Keratinocyte (primary cell): Measurements from ENCODE around the gene HADH. TPM values are rescaled to one million over a fixed set of nuclear protein-coding genes. Genes with fewer than 3 reads are reported as not detected.

Experiments used
- DNase-seq: peaks from one replicate; pipeline ENCODE4 v3.0.0-alpha.2; 2011; ENCODE audit warnings: low read depth, missing footprints, low spot score
- FAIRE-seq: peaks from 2 replicates; lab custom pipeline; 2011; peaks lifted over from hg19 to GRCh38; lab: Jason Lieb, UNC
- H2AFZ ChIP-seq: 2 replicates; pipeline ENCODE4 v1.6.0; 2012; ENCODE audit warnings: low read length, control low read depth, inconsistent platforms; ENCODE audit not compliant: control insufficient read depth
- H3K27ac ChIP-seq: 2 replicates; pipeline ENCODE4 v1.5.1; 2011; ENCODE audit warnings: low read length; ENCODE audit not compliant: control insufficient read depth, insufficient read depth
- H3K27me3 ChIP-seq: 3 replicates; pipeline ENCODE4 v1.6.0; 2011; ENCODE audit warnings: low read length; ENCODE audit not compliant: control insufficient read depth, insufficient read depth; ENCODE audit errors: extremely low read depth
- H3K36me3 ChIP-seq, 2 experiments: 2 replicates in 1 of 2; 3 replicates in 1 of 2; pipeline ENCODE4 v1.5.1; 2011; ENCODE audit warnings: low read length in 2 of 2, mild to moderate bottlenecking in 1 of 2; ENCODE audit not compliant: control insufficient read depth in 2 of 2, insufficient read depth in 2 of 2; ENCODE audit errors: extremely low read depth in 1 of 2
- H3K4me1 ChIP-seq: 3 replicates; pipeline ENCODE4 v1.5.1; 2011; ENCODE audit warnings: low read length; ENCODE audit not compliant: control insufficient read depth, insufficient read depth; ENCODE audit errors: extremely low read depth
- H3K4me2 ChIP-seq: 3 replicates; pipeline ENCODE4 v1.6.0; 2011; ENCODE audit warnings: low read depth, low read length; ENCODE audit not compliant: control insufficient read depth, insufficient read depth; ENCODE audit errors: extremely low read depth
- H3K4me3 ChIP-seq, 3 experiments: fragments of 200-600 bp in 1 of 3; sonication (generic) in 1 of 3; 2 replicates in 2 of 3; 3 replicates in 1 of 3; pipeline ENCODE4 v1.5.1; 2011 to 2016; ENCODE audit warnings: low read length in 3 of 3, mild to moderate bottlenecking in 3 of 3, control low read depth in 2 of 3, inconsistent platforms in 1 of 3, low read depth in 1 of 3, mixed read lengths in 1 of 3, mixed run types in 1 of 3, moderate library complexity in 1 of 3; ENCODE audit not compliant: control insufficient read depth in 2 of 3, insufficient read depth in 2 of 3; ENCODE audit errors: extremely low read depth in 1 of 3
- H3K79me2 ChIP-seq: 2 replicates; pipeline ENCODE4 v1.6.0; 2012; ENCODE audit warnings: low read length; ENCODE audit not compliant: control insufficient read depth, insufficient read depth
- H3K9ac ChIP-seq: 3 replicates; pipeline ENCODE4 v1.6.0; 2011; ENCODE audit warnings: low read length; ENCODE audit not compliant: control insufficient read depth, insufficient read depth; ENCODE audit errors: extremely low read depth
- H3K9me1 ChIP-seq: 3 replicates; pipeline ENCODE4 v1.6.0; 2011; ENCODE audit warnings: low read length; ENCODE audit not compliant: control insufficient read depth, insufficient read depth; ENCODE audit errors: extremely low read depth
- H3K9me3 ChIP-seq: 2 replicates; pipeline ENCODE4 v1.5.1; 2012; ENCODE audit warnings: low read depth, low read length; ENCODE audit not compliant: control insufficient read depth
- H4K20me1 ChIP-seq: 3 replicates; pipeline ENCODE4 v1.6.0; 2011; ENCODE audit warnings: low read length; ENCODE audit not compliant: control insufficient read depth, insufficient read depth; ENCODE audit errors: extremely low read depth
- CTCF ChIP-seq, 3 experiments: IDR thresholded peaks in 1 of 3; conservative IDR thresholded peaks in 1 of 3; optimal IDR thresholded peaks in 1 of 3; 2 replicates in 2 of 3; 3 replicates in 1 of 3; pipeline versions ENCODE3 to v1.5.1; 2011; ENCODE audit warnings: low read length in 3 of 3, mild to moderate bottlenecking in 3 of 3, moderate library complexity in 2 of 3, control low read depth in 1 of 3, inconsistent platforms in 1 of 3; ENCODE audit not compliant: insufficient read depth in 2 of 3; ENCODE audit errors: extremely low read depth in 1 of 3
- EZH2 ChIP-seq: IDR thresholded peaks from one replicate; pipeline ENCODE4 v1.6.1; 2012; ENCODE audit warnings: inconsistent platforms, mild to moderate bottlenecking, low read length, moderate library complexity
- dilution Hi-C: fragments of 300-500 bp; cut with MboI; formaldehyde crosslinking; loops from one replicate; pipeline ENCODE4 v1.7.0; 2020; ENCODE audit warnings: low sequenced_read_pairs; ENCODE audit not compliant: extremely low pct_ligation_motif_present
- polyA plus RNA-seq, 5 experiments: library from polyadenylated mRNA; depleted of rRNA in 3 of 5; stranded (reverse) in 3 of 5; stranded (forward) in 1 of 5; unstranded in 1 of 5; fragments of >200 nt; gene quantifications; 1 replicate in 1 of 5; 2 replicates in 3 of 5; 3 replicates in 1 of 5; pipeline versions ENCODE4 v1.2.1 to v1.2.3, GENCODE V29; 2011 to 2012; ENCODE audit warnings: missing spikeins in 2 of 5, low read depth in 1 of 5, low replicate concordance in 1 of 5

Gene HADH
- polyA plus RNA-seq, 1 donor (not counting 4 experiments of a cell fraction or from before 2014, with no cell fraction given) = 49.3 TPM

GRCh38 chr4:108056418-108056817 is 66.7 kb downstream of the HADH start:
- Histone ChIP-seq H2AFZ (no peak overlapping the region), H3K9me3 (no peaks in the 10 kb centered on the region), H3K4me2 (no peak overlapping the region), H3K9ac (no peak overlapping the region), H3K27ac (no peak overlapping the region), H3K27me3 (no peaks in the 10 kb centered on the region), H3K4me1 (no peaks in the 10 kb centered on the region), H3K79me2 (no peaks in the 10 kb centered on the region), H3K4me3 (no peak overlapping the region), H3K9me1 (no peaks in the 10 kb centered on the region), H3K36me3 (no peaks in the 10 kb centered on the region), H4K20me1 (no peaks in the 10 kb centered on the region)
- DNase-seq (no peak), FAIRE-seq (no peak)
- dilution Hi-C loops = no loop called here
- TF ChIP-seq CTCF (optimal IDR thresholded peaks at IDR 0.05 in 1 of 3, IDR thresholded peaks at IDR 0.05 in 1 of 3, conservative IDR thresholded peaks at IDR 0.05 in 1 of 3; ENCODE audit: extremely low read depth in 1 of 3, insufficient read depth in 2 of 3, low read length in 3 of 3) (no peak), EZH2 (no peak)

- no peak overlapping the region for H3K4me3 ChIP-seq
- H3K79me2 ChIP-seq = no peaks in the 10 kb centered on the region
- FAIRE-seq (no peak), DNase-seq (peak; percentile 7)
- no peaks in the 10 kb centered on the region for H4K20me1 ChIP-seq
- no peaks in the 10 kb centered on the region for H3K9me1 ChIP-seq
- no peak overlapping the region for H3K27ac ChIP-seq
- H3K4me1 ChIP-seq = no peaks in the 10 kb centered on the region
- TF ChIP-seq CTCF (optimal IDR thresholded peaks at IDR 0.05 in 1 of 3, IDR thresholded peaks at IDR 0.05 in 1 of 3, conservative IDR thresholded peaks at IDR 0.05 in 1 of 3; ENCODE audit: extremely low read depth in 1 of 3, insufficient read depth in 2 of 3, low read length in 3 of 3) = no peak
- no peak for TF ChIP-seq EZH2
- H3K9ac ChIP-seq = no peak overlapping the region
- H3K27me3 ChIP-seq = no peaks in the 10 kb centered on the region
- no peaks in the 10 kb centered on the region for H3K9me3 ChIP-seq
- no peak overlapping the region for H2AFZ ChIP-seq
- dilution Hi-C loops = no loop called here
- no peak overlapping the region for H3K4me2 ChIP-seq
- H3K36me3 ChIP-seq = no peaks in the 10 kb centered on the region
Measured at GRCh38 chr4:108058685-108059440, 69.2 kb downstream of the HADH start.
